HS-27A (cell line): Measurements from ENCODE around the gene DOCK11.
"Not testable (repeated sequence)": the region's sequence is repeated elsewhere in the genome, so short reads cannot be mapped to it uniquely, and the experiment has no call there.

Experiments
- DNase-seq: peaks from one replicate; pipeline ENCODE4 v3.0.0-alpha.2; 2012; ENCODE audit warnings: low read depth, missing footprints

The DOCK11 gene

GRCh38 chrX:118495061-118495921 lies at the start of gene DOCK11:
DOCK11 (plus strand) TSS chrX:118495815; CDS start chrX:118495972, 157 bp downstream.
- peak; percentile 58 for DNase-seq

GRCh38 chrX:118448273-118448783 lies 47.3 kb upstream of the DOCK11 start:
- no peak for DNase-seq

- DNase-seq: no peak
These were observed 40.6 kb upstream of the DOCK11 start for GRCh38 chrX:118455013-118455412.

GRCh38 chrX:118459494-118459893 lies 36.1 kb upstream of the DOCK11 start:
- peak; percentile 4 for DNase-seq

- DNase-seq: no peak
These were observed 31.1 kb upstream of the DOCK11 start for GRCh38 chrX:118464501-118464900.

- DNase-seq: no peak
These were observed 27.5 kb upstream of the DOCK11 start for GRCh38 chrX:118468122-118468521.

- not testable (repeated sequence) for DNase-seq
These were observed 24.8 kb upstream of the DOCK11 start for GRCh38 chrX:118470721-118471347.

- DNase-seq: no peak
These were observed 21.0 kb upstream of the DOCK11 start for GRCh38 chrX:118474586-118474985.

GRCh38 chrX:118475903-118476302 lies 19.7 kb upstream of the DOCK11 start:
- DNase-seq: no peak

GRCh38 chrX:118480172-118480571 lies 15.4 kb upstream of the DOCK11 start:
- DNase-seq: no peak

- not testable (repeated sequence) for DNase-seq
These were observed 13.2 kb upstream of the DOCK11 start for GRCh38 chrX:118482384-118482783.

- DNase-seq: no peak
These were observed 11.3 kb upstream of the DOCK11 start for GRCh38 chrX:118484216-118484903.

- not testable (repeated sequence) for DNase-seq
These were observed 8.9 kb upstream of the DOCK11 start for GRCh38 chrX:118486693-118487092.

GRCh38 chrX:118493016-118493415 lies 2.6 kb upstream of the DOCK11 start:
- no peak for DNase-seq

- DNase-seq: no peak
These were observed 1.8 kb upstream of the DOCK11 start for GRCh38 chrX:118493653-118494297.

GRCh38 chrX:118495958-118496762 lies 545 bp downstream of the DOCK11 start:
- DNase-seq: no peak

GRCh38 chrX:118496763-118497079 lies 1.1 kb downstream of the DOCK11 start:
- DNase-seq: no peak

- DNase-seq: no peak
These were observed 1.7 kb downstream of the DOCK11 start for GRCh38 chrX:118497180-118497818.

- no peak for DNase-seq
These were observed 2.7 kb downstream of the DOCK11 start for GRCh38 chrX:118498351-118498750.

GRCh38 chrX:118498755-118499154 lies 3.1 kb downstream of the DOCK11 start:
- DNase-seq: no peak

- no peak for DNase-seq
These were observed 3.7 kb downstream of the DOCK11 start for GRCh38 chrX:118499295-118499694.
